GM23338 (cell line): ENCODE measurements around the gene NHEJ1. TPM values are rescaled to one million over a fixed set of nuclear protein-coding genes. Genes with fewer than 3 reads are reported as not detected.

ENCODE experiments used
- ATAC-seq: fragments of 200-7000 bp; cut with Tn5 transposase; 3 replicates; pipeline ENCODE4 v1.9.1; 2020
- DNase-seq: peaks from one replicate; pipeline ENCODE4 v3.0.0-alpha.2; 2015; ENCODE audit warnings: low spot score
- H2AFZ ChIP-seq: fragments of 200-600 bp; sonication (generic); 2 replicates; pipeline ENCODE4 v1.8.0; 2016; ENCODE audit warnings: antibody characterized with exemption, mild to moderate bottlenecking, moderate library complexity
- H3F3A ChIP-seq: fragments of 200-600 bp; sonication (generic); replicated peaks from 2 replicates; pipeline ENCODE4 v1.8.0; 2017; ENCODE audit warnings: antibody characterized with exemption, mixed run types, low read depth
- H3K27ac ChIP-seq: fragments of 200-600 bp; sonication (generic); 2 replicates; pipeline ENCODE4 v1.6.1; 2016; ENCODE audit warnings: low read depth
- H3K27me3 ChIP-seq: fragments of 200-600 bp; sonication (generic); 2 replicates; pipeline ENCODE4 v1.8.0; 2016; ENCODE audit warnings: mild to moderate bottlenecking, mixed run types, moderate library complexity; ENCODE audit not compliant: insufficient read depth
- H3K36me3 ChIP-seq: fragments of 200-600 bp; sonication (generic); 2 replicates; pipeline ENCODE4 v1.8.0; 2016; ENCODE audit warnings: mild to moderate bottlenecking; ENCODE audit not compliant: insufficient read depth
- H3K4me1 ChIP-seq: fragments of 200-600 bp; sonication (generic); 2 replicates; pipeline ENCODE4 v1.8.0; 2016; ENCODE audit warnings: mild to moderate bottlenecking, moderate library complexity; ENCODE audit not compliant: insufficient read depth
- H3K4me2 ChIP-seq: fragments of 200-600 bp; sonication (generic); 2 replicates; pipeline ENCODE4 v1.7.1; 2017; ENCODE audit warnings: mixed run types
- H3K4me3 ChIP-seq: fragments of 200-600 bp; sonication (generic); 2 replicates; pipeline ENCODE4 v1.6.1; 2016; ENCODE audit warnings: mixed run types
- H3K79me2 ChIP-seq: fragments of 200-600 bp; sonication (generic); replicated peaks from 2 replicates; pipeline ENCODE4 v1.8.0; 2017; ENCODE audit warnings: mild to moderate bottlenecking; ENCODE audit not compliant: insufficient read depth
- H3K9me2 ChIP-seq: fragments of 200-600 bp; sonication (generic); 2 replicates; pipeline ENCODE4 v1.8.0; 2017; ENCODE audit not compliant: insufficient read depth
- H4K20me1 ChIP-seq: fragments of 200-600 bp; sonication (generic); replicated peaks from 2 replicates; pipeline ENCODE4 v1.8.0; 2017; ENCODE audit warnings: mild to moderate bottlenecking; ENCODE audit not compliant: insufficient read depth
- H3K27ac Mint-ChIP-seq: 2 replicates; pipeline ENCODE4 v1.8.0; 2020; ENCODE audit warnings: inconsistent platforms, mild to moderate bottlenecking, moderate library complexity, mixed read lengths
- H3K27me3 Mint-ChIP-seq: 3 replicates; pipeline ENCODE4 v1.8.0; 2022; ENCODE audit warnings: low read depth, mild to moderate bottlenecking, moderate library complexity, mixed read lengths, inconsistent platforms; ENCODE audit not compliant: insufficient read depth, poor library complexity
- H3K36me3 Mint-ChIP-seq: 3 replicates; pipeline ENCODE4 v1.8.0; 2021; ENCODE audit warnings: low read depth, mild to moderate bottlenecking, inconsistent platforms, moderate library complexity, mixed read lengths
- H3K4me1 Mint-ChIP-seq: 3 replicates; pipeline ENCODE4 v1.8.0; 2020; ENCODE audit warnings: mild to moderate bottlenecking, inconsistent platforms, mixed read lengths
- H3K4me3 Mint-ChIP-seq: 3 replicates; pipeline ENCODE4 v1.8.0; 2021; ENCODE audit warnings: moderate library complexity, mild to moderate bottlenecking, inconsistent platforms, mixed read lengths
- H3K9me3 Mint-ChIP-seq: 3 replicates; pipeline ENCODE4 v1.8.0; 2020; ENCODE audit warnings: moderate library complexity, mild to moderate bottlenecking, inconsistent platforms, mixed read lengths
- ETS1 ChIP-seq: IDR thresholded peaks from 2 replicates; pipeline ENCODE4 v1.6.1; 2016; ENCODE audit warnings: antibody characterized with exemption
- EZH2phosphoT487 ChIP-seq: fragments of 200-600 bp; sonication (generic); IDR thresholded peaks from one replicate; pipeline ENCODE4 v1.8.1; 2018; ENCODE audit warnings: antibody characterized with exemption; ENCODE audit not compliant: unreplicated experiment
- STAT1 ChIP-seq: IDR thresholded peaks from one replicate; pipeline ENCODE4 v1.6.1; 2016; ENCODE audit warnings: antibody characterized with exemption; ENCODE audit not compliant: unreplicated experiment
- ZNF462 ChIP-seq: fragments of 250-450 bp; sonication (Bioruptor Pico); IDR thresholded peaks from 2 replicates; pipeline ENCODE4 v1.5.0; 2020; ENCODE audit warnings: mild to moderate bottlenecking, moderate library complexity
- polyA plus RNA-seq: library from polyadenylated mRNA; unstranded; fragments of >200 nt; fragmentation: Nextera tagmentation; extraction: Ambion mirVana; gene quantifications from 2 replicates; pipeline ENCODE4 v1.2.1, GENCODE V29; 2016
- total RNA-seq: library from RNA; depleted of rRNA; stranded (reverse); fragments of >200 nt; shearing (Covaris generic); gene quantifications from 2 replicates; pipeline ENCODE4 v1.2.3, GENCODE V29; 2014

The NHEJ1 gene
- total and polyA plus RNA-seq, 2 experiments from 2014 or later, result 19.6 to 30.6 TPM

- H2AFZ ChIP-seq, result no peak overlapping the region
- no peak for DNase-seq
Observed at GRCh38 chr2:219174801-219175200, 14.2 kb upstream of the NHEJ1 start.

More at GRCh38 chr2:219174801-219175200, 14.2 kb upstream of the NHEJ1 start:
- no peaks in the 10 kb centered on the region for H3K27me3 ChIP-seq
- peaks cover 20% of the 10 kb centered on the region for H3F3A ChIP-seq
- H3K9me2 ChIP-seq, result no peaks in the 10 kb centered on the region
- H3K27ac Mint-ChIP-seq, result no peak overlapping the region
- H4K20me1 ChIP-seq, result no peaks in the 10 kb centered on the region; the same call in 1 of the 2 replicates
- peaks cover 13% of the 10 kb centered on the region for H3K4me1 ChIP-seq
- H3K27ac ChIP-seq, result no peak overlapping the region
- H3K9me3 Mint-ChIP-seq, result no peaks in the 10 kb centered on the region; the same call in 2 of the 3 replicates
- ATAC-seq, result no peak
- H3K4me3 ChIP-seq, result no peak overlapping the region
- peaks cover 7% of the 10 kb centered on the region for H3K79me2 ChIP-seq
- H3K27me3 Mint-ChIP-seq, result peaks cover 20% of the 10 kb centered on the region
- peaks cover 24% of the 10 kb centered on the region for H3K36me3 Mint-ChIP-seq
- no peaks in the 10 kb centered on the region for H3K36me3 ChIP-seq
- no peak overlapping the region for H3K4me2 ChIP-seq
- no peak overlapping the region; the same call in 2 of the 3 replicates for H3K4me3 Mint-ChIP-seq
- H3K4me1 Mint-ChIP-seq, result peaks cover 19% of the 10 kb centered on the region
- TF ChIP-seq ZNF462 (no peak), ETS1 (no peak), STAT1 (no peak), EZH2phosphoT487 (no peak)
